Activated T-helper 1 cell treated with anti-CD3 and anti-CD28 coated beads, Interleukin-12 subunit alpha, Interleukin-12 subunit beta, Interleukin-2, Interleukin-4 antibody, amounts not matched to agents 30 ng/mL and 10 ng/mL and 1 ng/mL, durations not matched to agents 14 hours and 24 hours and 36 hours (primary cell): ENCODE results near the gene MED15. TPM values are rescaled to one million over a fixed set of nuclear protein-coding genes. Genes with fewer than 3 reads are reported as not detected.
A peak's percentile ranks its signal among the peaks of the same experiment; 100 is the strongest.

Experiments
- DNase-seq: peaks from one replicate; pipeline ENCODE4 v3.0.0; 2021; ENCODE audit warnings: low spot score
- H3K27ac Mint-ChIP-seq: one replicate; pipeline ENCODE4 v1.8.0; 2021; ENCODE audit warnings: mild to moderate bottlenecking, mixed read lengths
- H3K27me3 Mint-ChIP-seq: one replicate; pipeline ENCODE4 v1.8.0; 2022; ENCODE audit warnings: mild to moderate bottlenecking, moderate library complexity, mixed read lengths; ENCODE audit not compliant: insufficient read depth
- H3K36me3 Mint-ChIP-seq: one replicate; pipeline ENCODE4 v1.8.0; 2021; ENCODE audit warnings: low read depth, mixed read lengths
- H3K4me1 Mint-ChIP-seq: one replicate; pipeline ENCODE4 v1.8.0; 2021; ENCODE audit warnings: low read depth, mixed read lengths
- H3K4me3 Mint-ChIP-seq: one replicate; pipeline ENCODE4 v1.8.0; 2021; ENCODE audit warnings: mild to moderate bottlenecking, moderate library complexity, mixed read lengths
- H3K9me3 Mint-ChIP-seq: one replicate; pipeline ENCODE4 v1.8.0; 2021; ENCODE audit warnings: mixed read lengths
- intact Hi-C: fragments of 100-400 bp; cut with micrococcal nuclease; formaldehyde crosslinking; loops from one replicate; pipeline ENCODE4 v1.15.1; 2024
- total RNA-seq: library from RNA; stranded (reverse); gene quantifications from 2 replicates; pipeline ENCODE4 v1.2.3, GENCODE V29; 2022

Gene MED15
- total RNA-seq, 1 donor from 2014 or later, result 110 TPM

GRCh38 chr22:20595461-20595860, 88.1 kb downstream of the MED15 start:
- no peak overlapping the region for H3K4me3 Mint-ChIP-seq
- intact Hi-C loops, result no loop called here
- no peaks in the 10 kb centered on the region for H3K4me1 Mint-ChIP-seq
- no peak overlapping the region for H3K27ac Mint-ChIP-seq
- no peaks in the 10 kb centered on the region for H3K9me3 Mint-ChIP-seq
- no peaks in the 10 kb centered on the region for H3K36me3 Mint-ChIP-seq
- H3K27me3 Mint-ChIP-seq, result no peaks in the 10 kb centered on the region
- no peak for DNase-seq

GRCh38 chr22:20599117-20599516, 91.7 kb downstream of the MED15 start:
- no peak for DNase-seq
- no peaks in the 10 kb centered on the region for H3K36me3 Mint-ChIP-seq
- no peaks in the 10 kb centered on the region for H3K27me3 Mint-ChIP-seq
- H3K9me3 Mint-ChIP-seq, result no peaks in the 10 kb centered on the region
- H3K27ac Mint-ChIP-seq, result no peak overlapping the region
- no peaks in the 10 kb centered on the region for H3K4me1 Mint-ChIP-seq
- intact Hi-C loops, result no loop called here
- no peak overlapping the region for H3K4me3 Mint-ChIP-seq

GRCh38 chr22:20600137-20600673, 92.8 kb downstream of the MED15 start:
- Mint-ChIP-seq H3K4me1 (no peaks in the 10 kb centered on the region), H3K9me3 (no peaks in the 10 kb centered on the region), H3K36me3 (no peaks in the 10 kb centered on the region), H3K27me3 (no peaks in the 10 kb centered on the region), H3K4me3 (no peak overlapping the region), H3K27ac (no peak overlapping the region)
- DNase-seq, result no peak
- intact Hi-C loops, result no loop called here

GRCh38 chr22:20601308-20601707, 93.9 kb downstream of the MED15 start:
- Mint-ChIP-seq H3K36me3 (no peaks in the 10 kb centered on the region), H3K9me3 (no peaks in the 10 kb centered on the region), H3K4me1 (no peaks in the 10 kb centered on the region), H3K4me3 (no peak overlapping the region), H3K27ac (no peak overlapping the region), H3K27me3 (no peaks in the 10 kb centered on the region)
- intact Hi-C loops, result no loop called here
- DNase-seq, result no peak

DNA sequence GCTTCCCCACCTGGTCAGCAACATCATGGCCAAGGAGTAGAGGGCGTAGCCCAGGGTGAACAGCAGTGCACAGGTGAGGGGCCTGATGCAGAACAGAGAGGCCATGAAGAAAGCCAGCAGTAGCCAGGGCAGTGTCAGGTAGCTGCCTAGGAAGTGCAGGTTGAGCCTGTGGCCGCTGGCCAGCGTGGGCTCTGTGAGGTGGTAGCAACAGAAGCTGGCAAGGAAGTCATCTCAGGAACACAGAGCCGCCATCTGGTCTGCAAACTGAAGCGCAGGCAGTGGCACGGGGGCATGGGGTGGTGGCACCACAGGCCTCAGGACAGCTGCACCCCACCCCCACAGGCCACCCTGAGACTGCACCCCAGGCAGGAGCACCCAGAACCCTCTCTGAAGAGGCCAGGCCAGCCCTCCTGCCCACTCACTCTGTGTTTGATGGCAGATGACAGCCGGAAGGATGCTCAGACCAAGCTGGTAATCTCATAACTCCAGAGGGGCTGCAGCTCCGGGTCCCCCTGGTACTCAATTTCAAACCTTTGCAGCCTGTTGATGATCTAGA, 95.3 kb downstream of the MED15 start:
- no peak overlapping the region for H3K27ac Mint-ChIP-seq
- no peak for DNase-seq
- no peak overlapping the region for H3K4me3 Mint-ChIP-seq
- no peaks in the 10 kb centered on the region for H3K36me3 Mint-ChIP-seq
- H3K4me1 Mint-ChIP-seq, result no peaks in the 10 kb centered on the region
- intact Hi-C loops, result no loop called here
- no peaks in the 10 kb centered on the region for H3K27me3 Mint-ChIP-seq
- H3K9me3 Mint-ChIP-seq, result no peaks in the 10 kb centered on the region

DNA sequence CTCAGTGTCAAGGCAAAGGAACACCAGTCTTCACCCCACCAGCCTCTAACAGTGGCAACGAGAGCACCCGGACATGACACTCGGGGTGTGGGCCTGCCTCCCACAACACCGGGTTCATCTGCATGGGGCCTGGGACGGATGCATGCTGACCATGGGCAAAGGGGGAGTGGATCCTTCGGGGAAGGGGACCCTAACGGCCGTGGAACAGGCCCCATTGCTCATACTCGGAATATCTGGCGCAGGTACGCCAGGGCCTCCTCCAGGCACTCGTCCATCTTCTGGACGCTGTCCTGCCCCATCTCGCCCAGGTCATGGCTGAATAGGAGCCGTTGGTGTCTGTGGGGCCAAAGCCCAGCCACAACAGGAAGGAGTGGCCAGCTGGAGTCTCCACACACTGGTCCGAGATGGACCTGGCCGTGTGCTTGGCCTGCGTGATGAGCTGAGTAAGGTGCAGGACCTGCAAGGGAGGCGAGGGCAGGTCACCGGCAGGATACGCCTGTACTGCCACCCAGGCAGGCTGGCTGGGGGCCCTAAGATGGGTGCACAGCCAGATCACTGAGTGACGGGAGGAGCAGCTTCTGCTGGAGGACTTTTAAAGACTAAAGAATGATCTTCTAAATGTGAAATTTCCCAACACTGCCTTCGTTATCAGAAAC, 96.8 kb downstream of the MED15 start:
- peaks cover 3% of the 10 kb centered on the region for H3K27me3 Mint-ChIP-seq
- no peaks in the 10 kb centered on the region for H3K4me1 Mint-ChIP-seq
- H3K36me3 Mint-ChIP-seq, result no peaks in the 10 kb centered on the region
- H3K4me3 Mint-ChIP-seq, result no peak overlapping the region
- DNase-seq, result no peak
- H3K27ac Mint-ChIP-seq, result no peak overlapping the region
- intact Hi-C loops, result no loop called here
- H3K9me3 Mint-ChIP-seq, result no peaks in the 10 kb centered on the region

DNA sequence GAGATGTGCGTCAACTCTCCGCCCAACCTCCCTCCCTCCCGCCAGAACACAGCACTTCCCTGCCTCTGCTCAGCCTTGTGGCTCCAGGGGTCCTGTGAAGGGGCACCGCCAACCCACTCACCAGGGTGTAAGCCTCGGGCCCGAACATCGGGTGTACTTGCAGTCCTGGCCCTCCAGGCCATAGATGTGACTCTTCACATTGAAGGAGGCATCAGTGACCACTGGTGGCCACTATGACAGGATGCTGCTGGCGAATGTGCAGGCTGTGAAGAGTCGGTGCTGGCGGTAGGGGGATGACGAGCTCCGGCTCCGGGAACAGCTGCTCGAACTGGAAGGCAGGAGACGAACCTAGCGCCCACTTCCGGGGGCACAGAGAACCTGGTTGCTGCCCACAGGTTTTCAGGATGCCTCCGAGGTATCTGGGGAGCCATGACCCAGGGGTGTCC, 97.4 kb downstream of the MED15 start:
- Mint-ChIP-seq H3K36me3 (no peaks in the 10 kb centered on the region), H3K4me1 (no peaks in the 10 kb centered on the region), H3K4me3 (no peak overlapping the region), H3K27me3 (peaks cover 4% of the 10 kb centered on the region), H3K9me3 (no peaks in the 10 kb centered on the region), H3K27ac (no peak overlapping the region)
- intact Hi-C loops, result no loop called here
- DNase-seq, result no peak

GRCh38 chr22:20605328-20605727, 97.9 kb downstream of the MED15 start:
- Mint-ChIP-seq H3K4me1 (no peaks in the 10 kb centered on the region), H3K27ac (no peak overlapping the region), H3K27me3 (peaks cover 4% of the 10 kb centered on the region), H3K36me3 (no peaks in the 10 kb centered on the region), H3K4me3 (no peak overlapping the region), H3K9me3 (no peaks in the 10 kb centered on the region)
- intact Hi-C loops, result no loop called here
- no peak for DNase-seq

DNA sequence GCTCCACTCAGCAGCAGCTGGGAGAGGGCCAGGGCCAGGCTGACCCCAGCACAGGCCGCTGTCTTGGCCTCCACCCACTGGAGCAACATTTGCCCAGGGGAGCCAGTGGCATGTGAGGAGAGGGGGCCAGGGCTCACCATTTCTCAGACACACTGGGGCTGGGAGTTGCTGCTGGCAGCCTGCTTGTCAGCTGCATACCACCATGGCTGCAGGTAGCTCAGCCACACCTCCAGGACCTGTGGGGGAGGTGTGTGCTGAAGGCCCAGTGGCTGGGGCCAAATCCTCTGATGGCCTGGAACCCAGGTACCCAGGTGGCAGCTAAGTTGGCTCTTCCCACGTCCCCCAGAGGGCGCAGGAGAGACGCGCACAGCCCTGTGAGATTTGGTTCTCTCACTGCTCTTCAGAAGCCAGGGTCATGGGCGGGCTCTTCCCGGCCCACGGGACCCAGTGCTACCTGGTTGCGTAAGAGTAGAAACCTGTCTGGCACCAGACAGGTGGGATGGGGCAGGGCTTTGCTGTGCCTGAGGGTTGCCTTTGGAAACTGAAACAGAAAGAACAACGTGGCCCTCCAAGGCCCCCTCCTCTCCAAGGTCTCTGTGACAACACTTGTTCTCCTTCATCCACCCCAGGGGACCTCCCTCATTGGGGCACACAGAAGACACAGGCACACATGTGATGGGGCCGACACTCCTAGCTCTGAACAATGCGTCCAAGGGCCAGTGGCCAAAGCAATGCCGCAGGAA, 98.8 kb downstream of the MED15 start:
- H3K9me3 Mint-ChIP-seq, result no peaks in the 10 kb centered on the region
- no peak overlapping the region for H3K4me3 Mint-ChIP-seq
- H3K36me3 Mint-ChIP-seq, result no peaks in the 10 kb centered on the region
- peak; percentile 42 for DNase-seq
- H3K4me1 Mint-ChIP-seq, result no peaks in the 10 kb centered on the region
- no peak overlapping the region for H3K27ac Mint-ChIP-seq
- intact Hi-C loops, result loop anchor here (1.0 to 2.0 kb wide), 4 partner anchors 18 to 187 kb away; no protein-coding TSS in a partner anchor
- peaks cover 4% of the 10 kb centered on the region for H3K27me3 Mint-ChIP-seq

DNA sequence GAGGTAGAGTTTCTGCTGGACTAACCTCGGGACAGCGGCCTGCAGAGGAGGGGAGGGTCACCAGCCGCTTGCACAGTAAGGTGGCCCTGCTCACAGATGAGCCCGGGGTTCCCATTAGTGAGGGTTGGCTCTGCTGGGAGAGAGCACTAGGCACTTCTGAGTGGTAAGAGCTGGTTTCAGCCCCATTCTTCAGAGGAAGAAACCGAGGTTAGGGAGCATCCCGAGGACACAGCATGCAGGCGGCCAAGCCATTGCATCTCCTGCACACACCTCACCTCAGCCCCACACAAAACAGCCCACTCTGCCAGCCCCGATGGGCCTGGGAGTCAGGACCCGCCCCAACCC, 99.3 kb downstream of the MED15 start:
- H3K4me1 Mint-ChIP-seq, result no peaks in the 10 kb centered on the region
- intact Hi-C loops, result loop anchor here (1.0 to 2.0 kb wide), 4 partner anchors 18 to 188 kb away; no protein-coding TSS in a partner anchor
- no peak overlapping the region for H3K4me3 Mint-ChIP-seq
- no peaks in the 10 kb centered on the region for H3K9me3 Mint-ChIP-seq
- no peak overlapping the region for H3K27ac Mint-ChIP-seq
- peaks cover 4% of the 10 kb centered on the region for H3K27me3 Mint-ChIP-seq
- H3K36me3 Mint-ChIP-seq, result no peaks in the 10 kb centered on the region
- DNase-seq, result no peak

- Mint-ChIP-seq H3K4me1 (no peaks in the 10 kb centered on the region), H3K27me3 (peaks cover 4% of the 10 kb centered on the region), H3K9me3 (no peaks in the 10 kb centered on the region), H3K36me3 (no peaks in the 10 kb centered on the region), H3K27ac (no peak overlapping the region), H3K4me3 (no peak overlapping the region)
- no peak for DNase-seq
- intact Hi-C loops, result loop anchor here (2.0 kb wide), 1 partner anchor 189 kb away; no protein-coding TSS in a partner anchor
Observed at GRCh38 chr22:20607157-20607907, 99.9 kb downstream of the MED15 start.

DNA sequence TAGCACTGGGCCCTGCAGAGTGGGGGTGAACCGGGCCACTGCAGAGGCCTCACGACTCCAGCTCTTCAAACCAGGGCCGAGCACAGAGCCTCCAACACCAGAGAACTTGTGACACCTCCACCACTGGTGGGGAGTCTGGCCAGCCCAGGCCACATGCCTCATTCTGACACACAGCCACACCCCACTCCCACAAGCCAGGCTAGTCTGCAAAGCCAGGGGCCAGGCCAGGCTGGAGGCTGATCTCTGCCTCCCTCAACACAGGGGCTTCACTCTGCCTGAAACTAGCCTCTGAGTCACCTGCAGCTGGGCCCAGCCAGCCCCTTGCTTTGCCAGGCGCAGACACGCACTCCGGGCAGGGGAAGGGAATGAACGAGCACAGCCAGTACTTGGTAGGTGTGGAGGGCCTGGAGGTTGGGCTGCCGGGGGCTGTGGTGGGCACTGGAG, 102.9 kb downstream of the MED15 start:
- Mint-ChIP-seq H3K4me1 (no peaks in the 10 kb centered on the region), H3K4me3 (no peak overlapping the region), H3K27me3 (peaks cover 4% of the 10 kb centered on the region), H3K36me3 (no peaks in the 10 kb centered on the region), H3K27ac (no peak overlapping the region), H3K9me3 (no peaks in the 10 kb centered on the region)
- DNase-seq, result no peak
- intact Hi-C loops, result no loop called here
